Renal cortical epithelial cell (primary cell): Measurements from ENCODE around the gene COL24A1. TPM values are rescaled to one million over a fixed set of nuclear protein-coding genes. Genes with fewer than 3 reads are reported as not detected.
A peak's percentile ranks its signal among the peaks of the same experiment; 100 is the strongest.
"Not testable (repeated sequence)": the region's sequence is repeated elsewhere in the genome, so short reads cannot be mapped to it uniquely, and the experiment has no call there.

Experiments used
- DNase-seq: peaks from one replicate; pipeline ENCODE4 v3.0.0-alpha.2; 2011; ENCODE audit warnings: low read depth
- total RNA-seq: library from RNA; depleted of rRNA; stranded (reverse); fragments of >200 nt; gene quantifications from 2 replicates; pipeline ENCODE4 v1.2.3, GENCODE V29; 2014

Gene COL24A1
- total RNA-seq, 1 donor from 2014 or later: 0.20 TPM

DNA sequence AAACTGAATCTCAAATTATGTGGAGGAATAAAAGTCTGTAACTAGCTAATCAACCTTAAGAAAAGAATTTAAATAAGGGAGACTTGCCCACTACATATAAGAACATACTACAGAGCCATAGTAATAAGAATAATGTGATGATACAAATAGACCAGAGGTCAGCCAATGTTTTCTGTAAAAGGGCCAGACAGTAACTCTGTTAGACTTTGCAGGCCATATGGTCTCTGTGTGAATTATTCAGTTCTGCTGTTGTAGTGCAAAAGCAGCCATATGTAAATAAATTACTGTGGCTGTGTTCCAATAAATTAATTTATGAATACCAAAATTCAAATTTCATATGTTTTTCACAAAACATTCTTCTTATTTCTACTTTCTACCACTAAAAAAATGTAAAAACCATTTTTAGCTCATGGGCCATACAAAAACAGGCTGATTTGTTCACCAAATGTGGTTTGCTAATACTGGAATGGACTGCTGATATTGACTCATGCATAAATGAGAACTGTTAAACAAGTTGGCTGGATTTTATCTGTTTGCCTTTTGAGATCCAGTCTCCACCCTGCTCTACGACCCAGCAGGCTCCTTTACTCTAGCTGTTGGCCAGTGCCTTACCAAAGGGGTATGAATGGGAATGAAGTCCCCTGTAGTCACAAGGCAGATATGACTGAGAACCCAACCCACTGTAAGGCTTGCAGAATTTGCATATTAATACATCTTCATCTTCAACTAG is 350.2 kb downstream of the COL24A1 start:
- no peak for DNase-seq

DNA sequence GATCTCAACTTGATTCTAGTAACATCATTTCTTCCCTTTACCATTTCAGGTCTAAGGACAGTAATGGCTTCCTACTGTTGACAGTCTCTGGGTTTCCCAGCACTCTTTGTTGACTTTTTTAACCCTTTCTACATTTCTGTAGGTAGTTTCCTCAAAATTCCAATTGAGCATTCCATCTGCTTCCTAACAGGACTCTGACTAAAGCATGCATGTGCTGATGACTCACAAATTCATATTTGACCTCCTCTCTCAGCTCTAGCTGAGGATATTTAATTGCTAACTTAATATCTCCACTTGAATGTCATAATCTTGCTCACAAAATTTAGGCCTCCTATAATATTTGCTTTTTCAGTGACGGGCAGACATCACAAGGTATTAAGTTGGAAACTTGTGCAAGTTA is 355.1 kb downstream of the COL24A1 start:
- peak; percentile 25 for DNase-seq

DNA sequence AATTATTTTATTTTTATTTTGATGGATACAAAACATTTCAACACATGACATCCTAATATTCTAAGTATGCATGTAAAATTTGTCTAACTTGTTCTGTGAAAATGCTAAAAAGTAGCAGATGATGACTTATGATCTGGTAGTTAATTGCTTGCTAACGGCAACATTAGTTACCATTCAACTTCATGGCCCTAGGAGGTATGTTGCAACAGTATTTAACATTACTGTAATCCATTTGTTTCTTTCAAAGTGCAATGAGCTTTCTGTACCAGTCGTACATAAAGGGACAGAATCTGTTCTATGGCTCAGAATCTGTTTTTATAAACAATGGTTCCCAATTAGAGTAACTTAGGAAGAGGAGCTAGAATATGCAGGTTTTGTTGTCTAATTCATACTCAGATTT is 356.8 kb downstream of the COL24A1 start:
- DNase-seq: peak; percentile 78

DNA sequence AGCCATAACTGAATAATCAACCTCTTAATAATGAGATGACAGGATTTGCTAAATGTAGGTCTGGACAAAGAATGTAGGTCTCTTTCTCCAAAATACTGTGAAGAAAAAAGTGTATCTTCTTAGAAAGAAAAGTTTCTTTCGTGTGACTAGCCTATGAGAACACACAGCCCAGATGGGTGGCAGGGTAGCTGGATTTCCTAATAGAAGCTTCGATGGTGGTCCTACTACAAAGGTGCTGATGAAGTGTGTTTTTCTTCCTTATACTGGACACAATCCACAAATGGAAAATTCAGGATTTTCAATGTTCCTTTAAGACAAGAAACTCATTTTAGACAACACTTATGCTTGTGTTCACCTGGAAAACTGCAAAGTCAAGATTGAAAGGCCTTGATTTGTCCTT is 358.2 kb downstream of the COL24A1 start:
- DNase-seq: no peak

DNA sequence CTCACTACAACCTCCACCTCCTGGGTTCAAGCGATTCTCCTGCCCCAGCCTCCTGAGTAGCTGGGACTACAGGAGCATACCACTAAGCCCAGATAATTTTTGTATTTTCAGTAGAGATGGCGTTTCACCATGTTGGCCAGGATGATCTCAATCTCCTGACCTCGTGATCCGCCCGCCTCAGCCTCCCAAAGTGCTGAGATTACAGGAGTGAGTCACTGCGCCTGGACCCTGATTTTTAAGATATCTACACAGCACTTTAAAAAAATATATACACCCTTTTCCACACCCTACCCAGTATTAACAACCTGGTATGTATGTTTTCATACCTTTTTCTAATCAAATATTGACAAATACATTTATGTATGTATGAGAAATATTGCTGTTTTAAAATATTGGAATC is 379.6 kb downstream of the COL24A1 start:
- not testable (repeated sequence) for DNase-seq

DNA sequence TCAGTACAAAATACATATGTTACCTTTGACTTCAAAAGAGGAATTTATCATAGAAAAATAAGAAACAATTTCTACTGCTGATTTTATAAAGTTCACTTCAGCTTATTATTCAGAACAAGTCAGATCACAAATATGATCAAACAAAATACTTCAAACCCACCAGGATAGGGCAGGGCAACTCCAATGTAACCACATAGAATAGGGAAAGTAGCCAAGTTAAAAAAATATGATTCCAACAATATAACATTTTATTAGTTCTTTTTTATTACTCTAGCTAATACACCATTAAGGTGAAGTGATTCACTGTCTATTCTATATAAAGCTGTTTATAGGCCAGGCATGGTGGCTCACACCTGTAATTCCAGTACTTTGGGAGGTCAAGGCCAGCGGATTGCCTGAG is 393.8 kb downstream of the COL24A1 start:
- DNase-seq: no peak

DNA sequence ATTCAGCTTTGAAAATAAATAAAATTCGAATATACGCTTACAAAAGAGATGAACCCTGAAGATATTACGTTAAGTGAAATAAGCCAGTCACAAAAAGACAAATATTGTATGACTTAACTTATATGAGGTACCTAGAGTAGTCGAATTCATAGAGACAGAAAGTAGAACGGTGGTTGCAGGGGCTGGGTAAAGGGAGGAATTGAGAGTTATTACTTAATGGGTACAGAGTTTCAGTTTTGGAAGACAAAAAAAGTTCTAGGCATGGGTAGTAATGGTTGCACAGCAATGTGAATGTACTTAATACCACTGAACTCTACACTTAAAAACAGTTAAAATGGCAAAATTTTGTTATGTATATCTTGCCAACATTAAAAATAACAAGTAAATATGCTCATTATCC is 399.7 kb downstream of the COL24A1 start:
- no peak for DNase-seq

DNA sequence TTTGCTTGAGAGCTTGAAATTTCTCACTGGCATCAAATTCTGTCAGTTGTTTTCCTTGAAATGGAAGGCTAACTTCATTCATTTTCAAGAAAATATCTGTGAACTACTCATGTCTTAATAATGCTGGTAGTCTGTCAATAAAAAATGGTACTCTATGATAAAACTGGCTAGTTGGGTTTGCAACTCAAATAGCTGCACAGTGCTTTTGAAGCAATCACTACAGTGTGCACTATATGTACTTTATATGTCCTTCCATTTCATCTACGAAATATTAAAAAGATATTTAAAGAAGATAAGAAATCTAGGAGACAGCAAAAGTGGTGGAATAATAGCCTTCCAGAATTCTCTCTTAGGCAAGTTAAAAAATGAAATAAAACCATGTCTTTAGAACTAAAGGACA is 408.5 kb downstream of the COL24A1 start:
- DNase-seq: no peak

DNA sequence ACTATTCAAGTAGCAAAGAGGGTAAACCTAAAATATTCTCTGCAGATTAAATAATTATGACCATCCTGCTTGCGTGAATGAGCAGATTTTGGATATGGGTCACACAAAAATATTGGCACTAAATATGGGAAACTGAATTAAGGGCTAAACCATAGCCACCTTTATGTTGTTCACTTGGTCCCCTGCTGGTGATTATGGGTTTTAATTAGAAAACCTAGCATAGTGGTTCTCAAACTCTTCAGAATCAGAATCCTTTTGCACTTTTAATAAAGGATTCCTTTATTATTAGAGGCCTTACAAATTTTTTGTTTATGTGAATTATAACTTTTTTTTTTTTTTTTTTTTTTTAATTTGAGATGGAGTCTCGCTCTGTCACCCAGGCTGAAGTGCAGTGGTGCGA is 409.8 kb downstream of the COL24A1 start:
- no peak for DNase-seq

DNA sequence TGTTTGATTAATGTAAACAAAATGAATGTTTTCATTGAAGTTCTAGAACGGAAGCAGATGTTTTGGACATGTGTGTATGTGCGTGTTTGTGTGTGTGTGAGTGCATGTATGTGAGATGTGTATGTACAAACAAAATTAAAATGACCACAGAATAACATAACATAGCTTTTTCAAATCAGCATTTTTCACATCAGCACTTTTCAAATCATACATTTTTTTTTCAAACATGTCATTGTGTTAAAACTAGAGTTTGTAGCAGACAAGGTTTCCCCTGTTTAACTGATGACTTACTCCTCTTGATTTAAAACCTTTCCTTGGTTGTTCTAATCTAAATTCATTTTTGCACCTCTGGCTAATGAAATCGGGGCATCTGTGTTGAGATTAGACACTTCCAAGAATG is 412.8 kb downstream of the COL24A1 start:
- DNase-seq: no peak

DNA sequence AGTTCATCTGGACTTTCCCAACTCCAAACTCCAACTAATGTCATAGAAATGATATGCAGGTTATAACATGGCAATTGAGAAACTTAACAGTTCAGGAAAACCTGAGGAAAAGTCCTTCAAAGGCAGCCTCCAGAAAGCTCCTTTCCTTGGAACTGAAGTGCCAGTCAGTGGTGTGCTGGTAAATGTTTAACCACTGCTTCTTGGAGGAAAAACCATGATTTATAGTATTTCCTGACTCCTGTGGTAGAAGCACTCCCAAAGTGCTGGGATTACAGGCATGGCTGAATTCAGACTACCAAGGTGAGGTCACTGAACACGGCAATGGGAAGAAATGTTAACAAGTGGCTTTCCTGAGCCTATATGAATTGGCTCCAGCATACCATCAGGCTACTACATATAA is 421.6 kb downstream of the COL24A1 start:
- peak; percentile 99 for DNase-seq

DNA sequence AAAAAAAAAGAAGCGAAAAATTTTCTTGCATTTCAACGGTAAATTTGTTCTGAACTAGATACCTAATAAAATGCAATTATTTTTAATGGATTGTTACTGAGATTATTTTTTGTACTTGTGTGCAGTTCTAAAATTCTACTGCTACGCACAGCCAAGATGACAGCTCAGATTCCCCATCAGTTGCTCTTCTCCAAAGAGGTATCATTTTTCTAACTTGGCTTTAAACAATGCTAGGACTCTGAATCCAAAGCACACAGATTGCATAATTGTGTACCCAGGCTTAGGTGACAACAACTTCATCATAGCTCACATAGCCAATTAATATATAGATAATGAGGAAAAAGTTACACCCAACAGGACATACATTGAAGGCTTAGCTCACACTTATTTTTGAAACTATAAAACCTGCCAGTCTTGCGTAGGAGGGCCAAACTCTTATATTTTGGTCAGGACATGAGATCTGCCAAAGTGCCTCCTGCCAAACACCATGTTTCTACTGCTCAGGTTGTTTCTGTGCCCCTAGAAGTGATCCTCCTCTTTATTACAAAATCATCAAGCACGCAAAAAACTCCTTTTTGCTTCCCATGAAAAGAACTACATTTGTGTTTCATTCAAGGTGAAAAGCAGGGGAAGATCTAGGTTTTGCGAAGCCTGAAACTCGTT is 437.8 kb downstream of the COL24A1 start:
- no peak for DNase-seq

DNA sequence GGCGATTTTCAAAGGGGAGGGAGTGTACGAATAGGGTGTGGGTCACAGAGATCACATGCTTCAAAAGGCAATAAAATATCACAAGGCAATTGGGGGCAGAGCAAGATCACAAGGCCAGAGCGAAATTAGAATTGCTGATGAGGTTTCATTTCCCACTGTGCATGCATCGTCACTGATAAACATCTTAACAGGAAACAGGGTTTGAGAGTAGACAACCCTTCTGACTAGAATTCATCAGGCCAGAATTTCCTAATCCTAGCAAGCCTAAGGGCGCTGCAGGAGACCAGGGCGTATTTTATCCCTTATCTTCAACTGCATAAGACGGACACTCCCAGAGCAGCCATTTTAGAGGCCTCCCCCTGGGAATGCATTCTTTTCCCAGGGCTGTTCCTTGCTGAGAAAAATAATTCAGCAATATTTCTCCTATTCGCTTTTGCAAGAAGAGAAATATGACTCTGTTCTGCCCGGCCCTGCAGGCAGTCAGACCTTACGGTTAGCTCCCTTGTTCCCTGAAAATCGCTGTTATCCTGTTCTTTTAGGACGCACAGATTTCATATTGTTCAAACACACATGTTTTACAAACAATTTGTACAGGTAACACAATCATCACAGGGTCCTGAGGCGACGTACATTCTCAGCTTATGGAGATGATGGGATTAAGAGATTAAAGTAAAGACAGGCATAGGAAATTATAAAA is 442.0 kb downstream of the COL24A1 start:
- DNase-seq: not testable (repeated sequence)

DNA sequence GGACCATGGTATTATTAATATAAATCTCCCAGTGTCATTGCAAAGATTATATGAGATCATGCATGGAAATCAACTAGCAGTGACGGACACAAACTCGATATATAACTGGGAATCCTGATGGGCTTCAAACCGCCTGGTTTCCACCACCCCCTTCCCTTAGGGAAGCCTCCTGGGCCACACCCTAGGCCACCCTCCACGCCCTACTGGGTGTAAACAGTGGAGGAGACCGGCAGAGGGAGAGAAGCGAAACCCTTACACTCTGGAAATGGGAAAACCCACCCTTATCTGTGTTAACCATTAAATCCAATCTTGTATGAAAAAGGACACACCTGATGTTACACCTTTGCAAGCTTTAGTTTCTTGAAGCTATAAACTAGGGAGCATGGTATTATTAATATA is 447.7 kb downstream of the COL24A1 start:
- DNase-seq: no peak

DNA sequence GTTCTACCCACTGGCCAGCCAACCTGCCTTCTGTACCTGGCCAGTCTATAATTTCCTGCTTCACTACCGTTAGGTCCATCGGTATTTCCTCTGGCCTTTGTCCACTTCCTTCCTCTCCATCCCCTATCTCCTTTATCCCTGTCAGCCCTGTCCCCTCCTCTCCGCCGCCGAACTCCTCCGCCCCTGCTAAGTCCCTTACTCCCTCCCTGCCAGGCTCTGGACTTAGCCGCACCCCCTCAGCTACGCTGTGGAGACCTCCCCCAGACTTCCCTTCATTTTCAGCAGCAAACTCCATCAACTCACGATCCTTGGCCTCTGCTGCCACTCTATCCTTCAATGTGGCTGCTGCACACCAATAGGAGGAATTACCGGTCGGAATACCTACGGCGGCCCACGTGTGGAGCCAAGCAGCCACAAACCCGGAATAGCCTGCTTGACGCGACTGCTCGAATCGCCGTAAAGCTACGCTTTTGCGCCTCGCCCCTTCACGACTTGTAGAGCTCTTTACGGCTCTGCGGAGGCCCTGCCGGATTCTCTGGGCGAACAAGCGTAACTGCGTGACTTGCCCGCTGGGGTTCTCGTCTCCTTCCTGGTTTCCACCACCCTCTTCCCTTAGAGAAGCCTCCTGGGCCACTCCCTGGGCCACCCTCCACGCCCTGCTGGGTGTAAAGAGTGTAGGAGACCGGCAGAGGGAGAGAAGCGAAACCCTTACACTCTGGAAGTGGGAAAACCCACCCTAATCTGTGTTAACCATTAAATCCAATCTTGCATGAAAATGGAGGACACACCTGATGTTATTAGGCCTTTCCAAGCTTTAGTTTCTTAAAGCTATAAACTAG is 448.4 kb downstream of the COL24A1 start, which contains the start of gene ZNHIT6:
TSS of gene ZNHIT6 (minus strand) at position 444 of the 839 bp plus-strand sequence. CDS start at position 295, 149 bp downstream.
- DNase-seq: peak; percentile 99

DNA sequence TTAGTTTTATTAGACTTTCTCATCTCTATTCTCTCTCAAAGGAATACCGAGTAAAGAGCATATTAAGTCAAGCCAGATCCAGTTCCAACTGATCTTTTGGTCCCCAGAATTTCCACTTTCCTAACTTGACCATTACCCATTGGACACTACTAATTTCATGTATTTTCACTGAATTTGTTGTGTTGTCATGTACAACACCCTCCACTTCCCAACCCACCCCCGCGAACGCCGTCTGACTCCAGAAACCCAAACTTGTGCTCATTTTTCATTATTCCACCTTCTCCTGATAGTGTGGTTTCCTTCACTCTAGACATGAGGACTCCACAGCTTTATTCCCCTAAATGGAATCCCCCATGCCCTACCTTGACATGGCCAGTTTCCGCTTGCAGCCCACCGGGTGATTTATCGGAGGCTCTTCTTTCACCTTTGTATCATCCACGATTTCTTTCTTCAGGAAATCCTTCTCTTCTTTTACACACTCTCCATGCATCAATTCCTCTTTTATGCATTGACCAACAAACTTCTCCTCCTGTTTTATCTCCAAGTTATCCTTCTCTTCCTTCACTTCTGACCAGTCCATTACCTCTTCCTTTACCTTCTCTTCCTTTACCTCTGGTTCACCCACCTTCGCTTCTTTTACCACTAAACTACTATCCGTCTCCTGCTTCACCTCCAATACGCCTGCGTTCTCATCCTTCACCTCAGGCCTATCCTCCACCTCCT is 449.1 kb downstream of the COL24A1 start:
- peak; percentile 21 for DNase-seq

DNA sequence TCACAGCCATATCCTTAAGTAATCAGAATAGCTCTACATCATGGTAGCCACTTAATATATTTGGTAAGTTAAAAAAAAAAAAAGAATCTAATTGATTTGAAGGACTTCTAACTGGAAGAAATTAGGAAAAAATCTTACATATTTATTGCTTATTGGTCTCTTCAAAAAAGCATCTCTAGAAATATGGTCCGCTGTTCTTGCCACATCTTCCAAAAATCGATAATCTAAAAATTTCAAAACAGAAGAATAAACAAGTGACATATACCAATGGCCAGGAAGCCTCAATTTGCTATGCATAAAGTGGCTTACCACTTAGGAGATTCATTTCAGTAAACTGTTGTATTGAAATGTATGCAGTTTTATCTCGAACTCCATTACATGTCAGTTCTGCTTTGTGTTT is 450.6 kb downstream of the COL24A1 start:
- DNase-seq: no peak

DNA sequence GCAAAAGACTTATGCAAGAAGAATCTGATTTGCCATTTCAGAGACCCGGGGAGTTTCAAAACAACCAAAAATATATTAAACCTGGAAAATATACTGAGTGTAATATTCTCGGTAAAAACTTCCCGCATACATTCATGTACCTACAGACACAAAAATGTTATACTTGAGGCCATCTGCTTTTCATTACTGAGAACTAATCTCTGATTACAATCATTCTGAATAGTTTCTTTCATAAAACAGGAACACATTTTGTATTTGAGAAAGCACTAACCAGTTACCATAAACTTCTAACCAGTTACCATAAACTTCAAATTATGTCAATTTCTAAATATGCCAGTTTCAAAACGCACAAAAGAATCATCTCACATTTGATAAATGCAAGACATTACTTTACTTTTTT is 456.1 kb downstream of the COL24A1 start:
- DNase-seq: no peak

DNA sequence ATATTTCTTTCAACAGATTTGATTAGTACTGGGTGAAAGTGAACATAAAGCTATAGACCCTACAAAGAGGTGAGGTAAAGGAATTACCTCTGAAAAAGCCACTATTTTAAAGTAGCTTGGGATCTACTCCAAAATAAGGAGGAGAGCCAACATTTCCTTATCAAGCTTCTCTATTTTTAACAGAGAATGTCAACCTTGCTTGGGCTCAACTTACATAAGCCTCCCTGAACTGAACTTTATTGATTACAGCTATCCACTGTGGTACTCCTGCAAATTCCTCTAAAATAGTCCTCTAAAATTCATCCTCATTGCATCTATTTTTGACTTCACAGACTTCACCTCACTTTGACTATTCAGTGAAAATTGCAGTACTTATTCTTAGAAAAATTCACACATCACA is 458.7 kb downstream of the COL24A1 start:
- no peak for DNase-seq

DNA sequence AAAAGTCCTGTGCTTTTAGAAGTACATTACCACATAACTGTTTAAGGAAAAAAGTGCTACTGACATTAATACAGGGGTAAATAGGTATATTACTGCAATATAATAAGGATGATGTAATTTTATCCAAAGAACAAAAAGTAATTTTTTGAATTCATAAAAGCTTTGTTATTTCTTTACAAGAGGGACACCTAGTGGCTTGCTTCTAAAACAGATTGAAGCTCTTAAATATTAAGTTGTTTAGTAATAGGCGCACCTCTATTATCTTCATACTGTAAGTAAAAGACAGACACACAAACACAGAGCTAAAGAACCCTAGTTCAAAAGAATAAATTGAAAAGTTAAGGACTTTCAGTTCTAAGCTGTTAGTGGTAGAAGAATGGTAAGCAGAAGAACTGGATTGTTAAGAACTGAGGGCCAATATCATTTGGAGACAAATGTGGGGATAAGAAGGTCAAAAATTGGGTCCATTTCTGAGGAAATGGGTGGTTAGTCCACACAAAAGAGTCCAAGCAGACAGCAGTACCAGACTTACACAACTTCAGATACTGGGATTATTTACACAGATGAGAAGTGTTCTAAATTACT is 463.8 kb downstream of the COL24A1 start:
- DNase-seq: peak; percentile 70
